Measurements from ENCODE around the gene ZYX. TPM values are rescaled to one million over a fixed set of nuclear protein-coding genes. Genes with fewer than 3 reads are reported as not detected.

ZYX gene
- total and polyA plus RNA-seq, 9 of the 15 experiments (the other 6 are each of a cell fraction or from before 2014, with no cell fraction given), result 1.8 to 130 (median 15.7) TPM

DNA sequence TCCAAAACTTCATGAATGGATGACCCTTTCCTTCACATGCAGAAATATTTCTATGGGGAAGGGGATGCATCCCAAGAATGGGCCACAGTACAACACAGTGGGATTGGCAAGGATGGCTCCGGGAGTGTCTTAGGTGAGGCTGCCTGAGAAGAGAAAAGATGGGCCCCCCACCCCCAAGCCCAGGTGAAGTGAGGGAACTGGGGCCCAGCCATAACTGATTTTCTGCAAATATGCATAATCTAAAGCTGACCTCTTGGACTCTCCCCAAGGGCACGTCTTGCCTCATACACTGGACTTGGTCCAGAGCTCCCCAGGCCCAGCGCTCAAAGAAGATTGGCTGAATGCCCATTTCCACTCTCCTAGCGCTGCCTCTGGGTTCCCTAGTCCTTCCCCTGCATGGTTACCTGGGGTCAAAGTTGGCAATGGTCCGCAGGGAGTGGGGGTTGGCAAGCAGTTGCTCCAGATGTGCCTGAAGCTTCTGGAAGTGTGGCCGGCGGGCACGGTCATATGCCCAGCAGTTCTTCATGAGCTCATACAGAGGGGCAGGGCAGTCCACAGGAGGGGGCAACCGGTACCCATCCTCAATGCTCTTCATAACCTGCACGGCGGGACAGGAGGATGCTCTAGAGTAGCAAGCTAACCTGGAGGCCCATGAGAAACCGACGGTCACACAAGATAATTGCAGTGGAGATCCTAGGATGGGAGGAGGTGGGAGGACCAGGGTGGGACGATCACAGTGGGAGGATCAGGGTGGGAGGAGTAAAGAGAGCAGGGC is 12.3 kb downstream of the ZYX start (continued):
- TF ChIP-seq ZNF217 (CRISPR knock-in tag; IDR thresholded peaks at IDR 0.05), result 0 out of 2 replicates have a peak, but pooled peaks have one; percentile 53

DNA sequence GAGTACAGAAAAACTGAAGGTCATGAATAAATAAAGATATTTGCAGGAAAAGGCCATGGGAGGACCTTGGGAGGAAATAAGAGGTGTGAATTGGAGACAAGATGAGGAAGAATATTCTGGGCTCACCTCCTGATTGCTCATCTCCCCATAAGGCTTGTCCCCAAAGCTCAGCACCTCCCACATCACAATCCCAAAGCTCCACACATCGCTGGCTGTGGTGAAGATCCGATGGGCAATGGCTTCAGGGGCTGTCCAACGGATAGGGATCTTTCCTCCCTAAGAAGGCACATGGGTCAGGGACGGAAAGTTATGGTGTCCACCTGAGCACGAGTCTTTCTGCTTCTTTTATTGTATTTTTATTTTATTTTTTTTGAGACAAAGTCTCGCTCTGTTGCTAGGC is 12.9 kb downstream of the ZYX start:
- no TSS peak for BruUV-seq (replicated peaks)
- H3K4me2 ChIP-seq (ENCODE audit: insufficient read depth, low read length), result no peak overlapping the region
- H3K9me1 ChIP-seq (ENCODE audit: control insufficient read depth, insufficient read depth, low read length), result peaks cover 5% of the 10 kb centered on the region
- DNase-seq (ENCODE audit: extremely low read depth in 1 of 4, low spot score in 3 of 4) (peak in 1 of 4 experiments; percentile 26), ATAC-seq (no peak), FAIRE-seq (peak; percentile 6)
- in situ Hi-C loops (cut with MboI), result no loop called here
- peaks cover 25 to 58% of the 10 kb centered on the region in 2 experiments; a peak in 4 of 5 replicates for H3K27me3 ChIP-seq (ENCODE audit: control insufficient read depth in 2 of 2, insufficient read depth in 2 of 2, low read length in 2 of 2)
- H3K79me2 ChIP-seq (ENCODE audit: control insufficient read depth, insufficient read depth, low read length), result no peaks in the 10 kb centered on the region
- intact Hi-C loops (cut with micrococcal nuclease), result no loop called here
- no peak overlapping the region for H3K27ac ChIP-seq (ENCODE audit: extremely low read depth, low read depth, low read length)
- ChIA-PET CTCF (ENCODE audit: low intra/inter-chr PET ratio) (no interaction called here), POLR2A (interaction anchor here (0.9 to 9.7 kb wide), 6 partner anchors 10 to 41 kb away, joined by 4 to 131 read pairs (median 6); partner anchors contain the start of genes EPHA1 and ZYX)
- TF ChIP-seq, protein P1, sequence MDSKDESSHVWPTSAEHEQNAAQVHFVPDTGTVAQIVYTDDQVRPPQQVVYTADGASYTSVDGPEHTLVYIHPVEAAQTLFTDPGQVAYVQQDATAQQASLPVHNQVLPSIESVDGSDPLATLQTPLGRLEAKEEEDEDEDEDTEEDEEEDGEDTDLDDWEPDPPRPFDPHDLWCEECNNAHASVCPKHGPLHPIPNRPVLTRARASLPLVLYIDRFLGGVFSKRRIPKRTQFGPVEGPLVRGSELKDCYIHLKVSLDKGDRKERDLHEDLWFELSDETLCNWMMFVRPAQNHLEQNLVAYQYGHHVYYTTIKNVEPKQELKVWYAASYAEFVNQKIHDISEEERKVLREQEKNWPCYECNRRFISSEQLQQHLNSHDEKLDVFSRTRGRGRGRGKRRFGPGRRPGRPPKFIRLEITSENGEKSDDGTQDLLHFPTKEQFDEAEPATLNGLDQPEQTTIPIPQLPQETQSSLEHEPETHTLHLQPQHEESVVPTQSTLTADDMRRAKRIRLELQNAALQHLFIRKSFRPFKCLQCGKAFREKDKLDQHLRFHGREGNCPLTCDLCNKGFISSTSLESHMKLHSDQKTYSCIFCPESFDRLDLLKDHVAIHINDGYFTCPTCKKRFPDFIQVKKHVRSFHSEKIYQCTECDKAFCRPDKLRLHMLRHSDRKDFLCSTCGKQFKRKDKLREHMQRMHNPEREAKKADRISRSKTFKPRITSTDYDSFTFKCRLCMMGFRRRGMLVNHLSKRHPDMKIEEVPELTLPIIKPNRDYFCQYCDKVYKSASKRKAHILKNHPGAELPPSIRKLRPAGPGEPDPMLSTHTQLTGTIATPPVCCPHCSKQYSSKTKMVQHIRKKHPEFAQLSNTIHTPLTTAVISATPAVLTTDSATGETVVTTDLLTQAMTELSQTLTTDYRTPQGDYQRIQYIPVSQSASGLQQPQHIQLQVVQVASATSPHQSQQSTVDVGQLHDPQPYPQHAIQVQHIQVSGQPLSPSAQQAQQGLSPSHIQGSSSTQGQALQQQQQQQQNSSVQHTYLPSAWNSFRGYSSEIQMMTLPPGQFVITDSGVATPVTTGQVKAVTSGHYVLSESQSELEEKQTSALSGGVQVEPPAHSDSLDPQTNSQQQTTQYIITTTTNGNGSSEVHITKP (IDR thresholded peaks at IDR 0.05; ENCODE audit: partially characterized antibody), result peak; percentile 24
- TF ChIP-seq GABPB2 (CRISPR knock-in tag; conservative IDR thresholded peaks at IDR 0.05) (no peak), ZNF778 (CRISPR knock-in tag; IDR thresholded peaks at IDR 0.05) (no peak)
- peaks cover 25% of the 10 kb centered on the region for H4K20me1 ChIP-seq (replicated peaks; ENCODE audit: control insufficient read depth, insufficient read depth, low read length)
- H3K4me1 ChIP-seq (replicated peaks in 1 of 2; ENCODE audit: control insufficient read depth in 2 of 2, insufficient read depth in 2 of 2, low read length in 2 of 2), result peaks cover 0 to 12% of the 10 kb centered on the region in 2 experiments; a peak in 2 of 5 replicates
- no peak overlapping the region for H2AFZ ChIP-seq (ENCODE audit: low read depth, low read length)
- 19% methylated on average over 6 of the region's 6 CpGs for WGBS (ENCODE audit: insufficient coverage, low coverage, missing lambda C conversion rate)
- peaks cover 27% of the 10 kb centered on the region; the same call in 2 of the 3 replicates for H3K36me3 ChIP-seq (ENCODE audit: control insufficient read depth, insufficient read depth, low read length)
- H3K4me3 ChIP-seq, result no peak overlapping the region
- no peaks in the 10 kb centered on the region for H3K9me3 ChIP-seq (replicated peaks; ENCODE audit: control insufficient read depth, insufficient read depth, low read depth, low read length)
- no peak overlapping the region for H3K9ac ChIP-seq (ENCODE audit: insufficient read depth in 1 of 2, low read depth in 2 of 2, low read length in 2 of 2)

Measured in K562 (cell line).